GM19351 (cell line): Measurements from ENCODE around the gene FOXE1.

Experiments
- ATAC-seq: cut with Tn5 transposase; IDR thresholded peaks from one replicate; pipeline ENCODE4 v1.9.1; 2021; ENCODE audit warnings: mild to moderate bottlenecking, moderate library complexity; ENCODE audit not compliant: unreplicated experiment

FOXE1 gene

GRCh38 chr9:97848215-97848479 lies 4.9 kb upstream of the FOXE1 start:
- ATAC-seq = no peak

GRCh38 chr9:97848480-97849237 lies 4.4 kb upstream of the FOXE1 start:
- no peak for ATAC-seq

- no peak for ATAC-seq
Measured at GRCh38 chr9:97849980-97850379, 3.0 kb upstream of the FOXE1 start.

- no peak for ATAC-seq
Measured at GRCh38 chr9:97850746-97851445, 2.1 kb upstream of the FOXE1 start.

- ATAC-seq = no peak
Measured at GRCh38 chr9:97851446-97851883, 1.6 kb upstream of the FOXE1 start.

- ATAC-seq = no peak
Measured at GRCh38 chr9:97852001-97852398, 1.0 kb upstream of the FOXE1 start.

GRCh38 chr9:97852399-97853055 lies 499 bp upstream of the FOXE1 start:
- ATAC-seq = no peak

GRCh38 chr9:97853844-97854695 lies 1.0 kb downstream of the FOXE1 start:
- ATAC-seq = no peak

GRCh38 chr9:97854696-97855485 lies 1.9 kb downstream of the FOXE1 start:
- no peak for ATAC-seq

GRCh38 chr9:97855486-97855875 lies 2.5 kb downstream of the FOXE1 start:
- ATAC-seq = no peak

- no peak for ATAC-seq
Measured at GRCh38 chr9:97855899-97856298, 2.9 kb downstream of the FOXE1 start.

GRCh38 chr9:97856857-97857605 lies 4.0 kb downstream of the FOXE1 start:
- no peak for ATAC-seq

- ATAC-seq = no peak
Measured at GRCh38 chr9:97857606-97858392, 4.8 kb downstream of the FOXE1 start.

- no peak for ATAC-seq
Measured at GRCh38 chr9:97858393-97858713, 5.3 kb downstream of the FOXE1 start.

- ATAC-seq = no peak
Measured at GRCh38 chr9:97858826-97859225, 5.8 kb downstream of the FOXE1 start.

- ATAC-seq = no peak
Measured at GRCh38 chr9:97859346-97859745, 6.3 kb downstream of the FOXE1 start.

- no peak for ATAC-seq
Measured at GRCh38 chr9:97860451-97861147, 7.6 kb downstream of the FOXE1 start.

- no peak for ATAC-seq
Measured at GRCh38 chr9:97861148-97861475, 8.1 kb downstream of the FOXE1 start.

- no peak for ATAC-seq
Measured at GRCh38 chr9:97863314-97863713, 10.3 kb downstream of the FOXE1 start.
